Measurements from ENCODE around the gene ABHD6. TPM values are rescaled to one million over a fixed set of nuclear protein-coding genes. Genes with fewer than 3 reads are reported as not detected.
A peak's percentile ranks its signal among the peaks of the same experiment; 100 is the strongest.

The ABHD6 gene
- total and polyA plus RNA-seq, 2 experiments from 2014 or later: 24.6 to 25.1 TPM

DNA sequence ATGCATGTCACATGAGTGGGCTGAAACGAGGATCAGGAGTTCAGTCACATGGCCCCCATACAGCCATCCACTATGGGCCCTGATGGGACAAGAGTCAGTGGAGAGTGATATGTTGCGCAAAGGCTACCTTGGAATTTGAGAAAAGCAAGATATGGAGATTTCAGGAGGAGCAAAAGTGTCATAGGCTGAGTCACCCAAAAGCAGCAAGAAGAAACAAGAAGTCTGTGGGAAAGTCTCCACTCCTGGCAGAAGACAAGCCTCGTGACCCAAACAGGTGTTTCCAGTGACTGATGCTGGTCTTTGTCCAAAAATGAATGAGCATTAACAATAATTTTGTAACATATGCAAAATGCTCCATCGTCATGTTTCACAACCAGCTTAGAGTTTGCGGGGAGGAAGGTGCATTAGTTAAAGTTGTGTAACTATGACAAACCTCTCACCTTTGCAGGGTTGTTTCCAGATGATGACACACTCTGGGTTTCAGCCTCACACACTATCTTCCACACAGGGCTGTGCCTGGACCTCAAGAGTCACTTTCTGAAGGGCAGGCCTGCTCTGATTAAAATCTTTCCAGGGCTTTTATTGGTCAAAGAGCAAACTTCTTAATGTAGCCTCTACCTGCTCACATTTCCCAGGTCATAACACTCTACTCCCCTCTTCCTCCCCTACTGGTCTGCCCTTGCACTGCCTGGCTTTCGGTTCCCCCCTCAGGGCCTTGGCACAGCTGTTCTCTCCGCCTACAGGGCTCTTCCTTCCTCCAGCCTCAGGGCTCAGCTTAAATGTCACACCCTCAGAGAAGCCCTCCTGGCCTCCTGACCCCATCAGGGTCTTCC is 22.9 kb upstream of the ABHD6 start:
- Histone ChIP-seq H3K9me2 (replicated peaks; ENCODE audit: insufficient read depth) (no peaks in the 10 kb centered on the region), H3K4me3 (no peak overlapping the region), H3K4me1 (ENCODE audit: insufficient read depth) (no peaks in the 10 kb centered on the region), H3K79me2 (no peaks in the 10 kb centered on the region), H2AFZ (no peak overlapping the region), H3K9me3 (ENCODE audit: low read depth) (no peaks in the 10 kb centered on the region), H3K27me3 (no peaks in the 10 kb centered on the region), H4K20me1 (ENCODE audit: insufficient read depth, poor library complexity, severe bottlenecking) (no peaks in the 10 kb centered on the region), H3K36me3 (replicated peaks; ENCODE audit: insufficient read depth, low read depth) (no peaks in the 10 kb centered on the region), H3K4me2 (no peak overlapping the region), H3K27ac (peak overlapping the region; percentile 75)
- no peak for TF ChIP-seq EZH2 (IDR thresholded peaks at IDR 0.05; ENCODE audit: borderline replicate concordance)
- no peak for TF ChIP-seq EZH2phosphoT487 (IDR thresholded peaks at IDR 0.05; ENCODE audit: low read depth, severe bottlenecking, unreplicated experiment)
- TF ChIP-seq, protein P1, sequence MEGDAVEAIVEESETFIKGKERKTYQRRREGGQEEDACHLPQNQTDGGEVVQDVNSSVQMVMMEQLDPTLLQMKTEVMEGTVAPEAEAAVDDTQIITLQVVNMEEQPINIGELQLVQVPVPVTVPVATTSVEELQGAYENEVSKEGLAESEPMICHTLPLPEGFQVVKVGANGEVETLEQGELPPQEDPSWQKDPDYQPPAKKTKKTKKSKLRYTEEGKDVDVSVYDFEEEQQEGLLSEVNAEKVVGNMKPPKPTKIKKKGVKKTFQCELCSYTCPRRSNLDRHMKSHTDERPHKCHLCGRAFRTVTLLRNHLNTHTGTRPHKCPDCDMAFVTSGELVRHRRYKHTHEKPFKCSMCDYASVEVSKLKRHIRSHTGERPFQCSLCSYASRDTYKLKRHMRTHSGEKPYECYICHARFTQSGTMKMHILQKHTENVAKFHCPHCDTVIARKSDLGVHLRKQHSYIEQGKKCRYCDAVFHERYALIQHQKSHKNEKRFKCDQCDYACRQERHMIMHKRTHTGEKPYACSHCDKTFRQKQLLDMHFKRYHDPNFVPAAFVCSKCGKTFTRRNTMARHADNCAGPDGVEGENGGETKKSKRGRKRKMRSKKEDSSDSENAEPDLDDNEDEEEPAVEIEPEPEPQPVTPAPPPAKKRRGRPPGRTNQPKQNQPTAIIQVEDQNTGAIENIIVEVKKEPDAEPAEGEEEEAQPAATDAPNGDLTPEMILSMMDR (IDR thresholded peaks at IDR 0.05; ENCODE audit: poor library complexity): no peak
- peak; percentile 37 for DNase-seq (ENCODE audit: low spot score)
- WGBS (ENCODE audit: low lambda C conversion rate, missing lambda C conversion rate): 81% methylated on average over 7 of the region's 7 CpGs

GRCh38 chr3:58215317-58216025 is 22.1 kb upstream of the ABHD6 start:
- no peaks in the 10 kb centered on the region for H3K4me1 ChIP-seq (ENCODE audit: insufficient read depth)
- H3K79me2 ChIP-seq: no peaks in the 10 kb centered on the region
- peak overlapping the region; percentile 75 for H3K27ac ChIP-seq
- WGBS (ENCODE audit: low lambda C conversion rate, missing lambda C conversion rate): 78% methylated on average over 9 of the region's 10 CpGs
- DNase-seq (ENCODE audit: low spot score): no peak
- H3K27me3 ChIP-seq: no peaks in the 10 kb centered on the region
- no peaks in the 10 kb centered on the region for H3K9me3 ChIP-seq (ENCODE audit: low read depth)
- H2AFZ ChIP-seq: no peak overlapping the region
- no peak overlapping the region for H3K4me3 ChIP-seq
- TF ChIP-seq EZH2phosphoT487 (IDR thresholded peaks at IDR 0.05; ENCODE audit: low read depth, severe bottlenecking, unreplicated experiment) (no peak), EZH2 (IDR thresholded peaks at IDR 0.05; ENCODE audit: borderline replicate concordance) (no peak)
- TF ChIP-seq, protein P1 (IDR thresholded peaks at IDR 0.05; ENCODE audit: poor library complexity): no peak
- no peaks in the 10 kb centered on the region for H3K36me3 ChIP-seq (replicated peaks; ENCODE audit: insufficient read depth, low read depth)
- no peaks in the 10 kb centered on the region for H3K9me2 ChIP-seq (replicated peaks; ENCODE audit: insufficient read depth)
- no peaks in the 10 kb centered on the region for H4K20me1 ChIP-seq (ENCODE audit: insufficient read depth, poor library complexity, severe bottlenecking)
- H3K4me2 ChIP-seq: no peak overlapping the region

DNA sequence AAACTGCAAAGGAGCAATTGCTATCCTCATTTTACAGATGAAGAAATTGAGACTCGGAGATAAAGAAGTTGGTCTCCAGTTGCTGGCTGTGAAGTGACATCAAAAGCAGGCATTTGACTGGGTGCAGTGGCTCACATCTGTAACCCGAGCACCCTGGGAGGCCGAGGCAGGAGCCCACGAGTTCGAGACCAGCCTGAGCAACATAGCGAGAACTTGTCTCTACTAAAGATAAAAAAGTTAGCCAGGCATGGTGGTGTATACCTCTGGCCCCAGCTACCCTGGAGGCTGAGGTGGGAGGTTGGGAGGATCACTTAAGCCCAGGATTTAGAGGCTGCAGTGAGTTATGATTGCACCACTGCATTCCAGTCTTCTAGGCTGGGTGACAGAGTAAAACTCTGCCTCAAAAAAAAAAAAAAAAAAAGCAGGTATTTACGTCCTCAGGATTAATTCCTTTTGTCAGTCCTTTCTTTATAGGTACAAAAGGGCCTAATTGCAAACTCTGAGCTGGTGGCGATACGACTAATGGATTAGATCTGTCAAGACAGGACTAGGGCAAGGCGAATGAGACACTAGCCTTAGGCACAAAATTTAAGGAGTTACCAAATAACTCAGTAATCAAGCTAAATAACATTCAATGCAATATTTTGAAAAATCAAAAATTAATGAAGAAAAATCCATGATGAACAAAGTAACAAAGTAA is 20.9 kb upstream of the ABHD6 start:
- Histone ChIP-seq H3K36me3 (replicated peaks; ENCODE audit: insufficient read depth, low read depth) (no peaks in the 10 kb centered on the region), H3K9me2 (replicated peaks; ENCODE audit: insufficient read depth) (no peaks in the 10 kb centered on the region), H4K20me1 (ENCODE audit: insufficient read depth, poor library complexity, severe bottlenecking) (no peaks in the 10 kb centered on the region), H3K4me2 (peak overlapping the region; percentile 62), H3K4me1 (ENCODE audit: insufficient read depth) (peaks cover 2% of the 10 kb centered on the region), H3K79me2 (no peaks in the 10 kb centered on the region), H3K4me3 (no peak overlapping the region), H3K27me3 (no peaks in the 10 kb centered on the region), H2AFZ (no peak overlapping the region), H3K9me3 (ENCODE audit: low read depth) (no peaks in the 10 kb centered on the region), H3K27ac (no peak overlapping the region)
- 76% methylated on average over 10 of the region's 10 CpGs for WGBS (ENCODE audit: low lambda C conversion rate, missing lambda C conversion rate)
- no peak for DNase-seq (ENCODE audit: low spot score)
- no peak for TF ChIP-seq EZH2 (IDR thresholded peaks at IDR 0.05; ENCODE audit: borderline replicate concordance)
- TF ChIP-seq EZH2phosphoT487 (IDR thresholded peaks at IDR 0.05; ENCODE audit: low read depth, severe bottlenecking, unreplicated experiment): no peak
- TF ChIP-seq, protein P1 (IDR thresholded peaks at IDR 0.05; ENCODE audit: poor library complexity): no peak
